Peyer's patch (tissue), 4 donors: Measurements from ENCODE around the gene B4GALNT1. TPM values are rescaled to one million over a fixed set of nuclear protein-coding genes. Genes with fewer than 3 reads are reported as not detected.
"Not testable (repeated sequence)": the region's sequence is repeated elsewhere in the genome, so short reads cannot be mapped to it uniquely, and the experiment has no call there.

Experiments
- DNase-seq, 3 donors: peaks; one replicate each; pipeline ENCODE4 v3.0.0-alpha.2; 2017 to 2019
- H3K27ac ChIP-seq, 4 donors: fragments of 200-600 bp; sonication (generic); one replicate each; pipeline ENCODE4 v1.5.1; 2016 to 2019
- H3K27me3 ChIP-seq, 2 donors: fragments of 200-600 bp; sonication (generic); one replicate each; pipeline ENCODE4 v1.5.1; 2019
- H3K36me3 ChIP-seq, 3 donors: fragments of 200-600 bp; sonication (generic); one replicate each; pipeline ENCODE4 v1.5.1; 2016 to 2019
- H3K4me1 ChIP-seq, 4 donors: fragments of 200-600 bp; sonication (generic); one replicate each; pipeline ENCODE4 v1.5.1; 2016 to 2019
- H3K4me3 ChIP-seq, 4 donors: fragments of 200-600 bp; sonication (generic); 1 replicate in 3 of 4; 2 replicates in 1 of 4; pipeline ENCODE4 v1.5.1; 2016 to 2019; ENCODE audit warnings: mild to moderate bottlenecking in 1 of 4
- H3K9me3 ChIP-seq, 4 donors: fragments of 200-600 bp; sonication (generic); one replicate each; pipeline ENCODE4 v1.5.1; 2016 to 2019; ENCODE audit warnings: mild to moderate bottlenecking in 1 of 4
- POLR2A ChIP-seq, 2 donors: fragments of 450-650 bp; IDR thresholded peaks; one replicate each; pipeline ENCODE4 v1.5.1; 2017; ENCODE audit warnings: antibody characterized with exemption in 2 of 2, mild to moderate bottlenecking in 2 of 2, moderate library complexity in 2 of 2
- total RNA-seq, 4 donors: library from RNA; depleted of rRNA; stranded (reverse); fragments of >200 nt; gene quantifications; one replicate each; pipeline ENCODE4 v1.1.0, GENCODE V29; 2016
- TF ChIP-seq, protein P1 (sequence below), 6 experiments: fragments of 450-650 bp in 4 of 6; fragments of 200-600 bp in 2 of 6; sonication (generic) in 1 of 6; IDR thresholded peaks; one replicate each; pipeline ENCODE4 v1.5.1; 2017 to 2019; ENCODE audit warnings: antibody characterized with exemption in 6 of 6, mild to moderate bottlenecking in 3 of 6, moderate library complexity in 1 of 6

Gene B4GALNT1
- total RNA-seq, 4 donors from 2014 or later, result 0.40 TPM; not detected in 3

DNA sequence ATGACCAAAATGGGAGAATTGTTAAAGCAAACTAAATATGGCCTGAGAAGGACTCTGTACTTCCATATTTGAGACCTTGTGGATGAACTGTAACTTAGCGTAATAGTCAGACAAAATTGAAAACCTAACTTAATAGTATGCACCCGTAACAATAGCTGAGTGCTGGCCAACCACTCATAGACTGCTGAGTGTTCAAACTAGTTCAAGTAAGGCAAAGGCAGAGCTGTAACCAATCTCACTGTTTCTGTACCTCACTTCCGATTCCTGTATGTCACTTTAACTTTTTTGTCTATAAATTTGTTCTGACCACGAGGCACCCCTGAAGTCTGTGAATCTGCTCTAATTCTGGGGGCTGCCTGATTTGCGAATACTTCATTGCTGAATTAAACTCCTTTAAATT lies 33.9 kb upstream of the B4GALNT1 start:
- Histone ChIP-seq H3K27ac (no peak overlapping the region), H3K4me1 (no peaks in the 10 kb centered on the region), H3K4me3 (no peak overlapping the region), H3K27me3 (no peaks in the 10 kb centered on the region), H3K9me3 (no peaks in the 10 kb centered on the region), H3K36me3 (no peaks in the 10 kb centered on the region)
- DNase-seq, result no peak
- TF ChIP-seq, protein P1, sequence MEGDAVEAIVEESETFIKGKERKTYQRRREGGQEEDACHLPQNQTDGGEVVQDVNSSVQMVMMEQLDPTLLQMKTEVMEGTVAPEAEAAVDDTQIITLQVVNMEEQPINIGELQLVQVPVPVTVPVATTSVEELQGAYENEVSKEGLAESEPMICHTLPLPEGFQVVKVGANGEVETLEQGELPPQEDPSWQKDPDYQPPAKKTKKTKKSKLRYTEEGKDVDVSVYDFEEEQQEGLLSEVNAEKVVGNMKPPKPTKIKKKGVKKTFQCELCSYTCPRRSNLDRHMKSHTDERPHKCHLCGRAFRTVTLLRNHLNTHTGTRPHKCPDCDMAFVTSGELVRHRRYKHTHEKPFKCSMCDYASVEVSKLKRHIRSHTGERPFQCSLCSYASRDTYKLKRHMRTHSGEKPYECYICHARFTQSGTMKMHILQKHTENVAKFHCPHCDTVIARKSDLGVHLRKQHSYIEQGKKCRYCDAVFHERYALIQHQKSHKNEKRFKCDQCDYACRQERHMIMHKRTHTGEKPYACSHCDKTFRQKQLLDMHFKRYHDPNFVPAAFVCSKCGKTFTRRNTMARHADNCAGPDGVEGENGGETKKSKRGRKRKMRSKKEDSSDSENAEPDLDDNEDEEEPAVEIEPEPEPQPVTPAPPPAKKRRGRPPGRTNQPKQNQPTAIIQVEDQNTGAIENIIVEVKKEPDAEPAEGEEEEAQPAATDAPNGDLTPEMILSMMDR (IDR thresholded peaks at IDR 0.05), result no peak
- no peak for TF ChIP-seq POLR2A (IDR thresholded peaks at IDR 0.05)

DNA sequence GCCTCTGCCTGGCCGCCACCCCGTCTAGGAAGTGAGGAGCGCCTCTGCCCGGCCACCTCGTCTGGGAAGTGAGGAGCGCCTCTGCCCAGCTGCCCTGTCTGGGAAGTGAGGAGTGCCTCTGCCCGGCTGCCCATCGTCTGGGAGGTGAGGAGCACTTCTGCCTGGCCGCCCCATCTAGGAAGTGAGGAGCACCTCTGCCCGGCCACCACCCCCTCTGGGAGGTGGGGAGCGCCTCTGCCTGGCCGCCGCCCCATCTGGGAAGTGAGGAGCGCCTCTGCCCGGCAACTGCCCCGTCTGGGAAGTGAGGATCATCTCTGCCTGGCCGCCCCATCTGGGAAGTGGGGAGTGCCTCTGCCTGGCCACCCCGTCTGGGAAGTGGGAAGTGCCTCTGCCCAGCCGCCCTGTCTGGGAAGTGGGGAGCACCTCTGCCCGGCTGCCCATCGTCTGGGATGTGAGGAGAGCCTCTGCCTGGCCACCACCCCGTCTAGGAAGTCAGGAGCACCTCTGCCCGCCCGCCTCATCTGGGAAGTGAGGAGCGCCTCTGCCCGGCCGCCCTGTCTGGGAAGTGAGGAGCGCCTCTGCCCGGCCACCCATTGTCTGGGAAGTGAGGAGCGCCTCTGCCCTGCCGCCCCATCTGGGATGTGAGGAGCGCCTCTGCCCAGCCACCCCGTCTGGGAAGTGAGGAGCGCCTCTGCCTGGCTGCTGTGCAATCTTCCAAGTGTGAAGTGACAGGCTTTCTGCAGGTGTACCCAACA lies 32.2 kb upstream of the B4GALNT1 start:
- H3K27me3 ChIP-seq, DNase-seq, H3K36me3 ChIP-seq, H3K9me3 ChIP-seq, H3K4me1 ChIP-seq, H3K4me3 ChIP-seq, H3K27ac ChIP-seq: not testable (repeated sequence)

DNA sequence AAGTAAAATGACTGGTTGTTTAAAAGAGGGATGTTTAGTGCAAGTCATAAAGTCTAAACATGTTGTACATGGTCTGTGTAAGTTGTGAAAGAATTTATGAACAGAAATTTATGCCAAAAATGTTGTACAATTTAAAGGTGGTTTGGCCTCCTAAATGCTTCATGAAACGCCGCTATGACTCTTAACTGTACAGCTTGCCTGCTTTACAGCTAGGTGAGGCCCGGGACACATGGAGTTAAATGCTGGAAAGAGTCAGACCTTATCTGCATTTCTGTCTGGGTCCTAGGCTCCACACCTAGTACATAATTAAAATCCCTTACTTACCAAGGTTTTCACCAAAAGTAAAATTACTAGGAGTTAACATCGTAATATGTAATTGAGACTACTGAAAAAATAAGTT lies 28.4 kb upstream of the B4GALNT1 start:
- H3K4me1 ChIP-seq, result no peaks in the 10 kb centered on the region
- TF ChIP-seq, protein P1 (IDR thresholded peaks at IDR 0.05), result no peak
- no peak for TF ChIP-seq POLR2A (IDR thresholded peaks at IDR 0.05)
- H3K9me3 ChIP-seq, result no peaks in the 10 kb centered on the region
- no peak overlapping the region for H3K27ac ChIP-seq
- no peak for DNase-seq
- no peak overlapping the region for H3K4me3 ChIP-seq
- H3K36me3 ChIP-seq, result no peaks in the 10 kb centered on the region
- H3K27me3 ChIP-seq, result no peaks in the 10 kb centered on the region

DNA sequence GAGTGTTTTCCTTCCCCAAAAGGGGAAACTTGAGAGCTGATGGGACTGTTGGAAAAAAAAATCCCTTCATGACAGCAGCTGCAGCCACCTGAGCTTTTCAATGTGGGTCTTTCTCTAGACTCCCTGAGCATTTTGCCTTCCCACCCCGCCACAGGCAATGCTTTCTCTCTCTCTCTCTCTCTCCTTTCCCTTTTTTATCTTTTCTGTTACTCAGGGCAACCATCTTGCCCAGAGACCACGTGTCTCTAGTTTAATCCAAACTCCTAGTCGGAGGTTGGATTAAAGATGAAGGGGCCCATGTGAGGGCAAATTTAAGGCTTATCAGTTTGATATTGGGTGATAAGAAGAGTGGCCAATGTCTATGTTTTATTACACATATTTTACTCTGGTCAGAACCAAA lies 25.9 kb upstream of the B4GALNT1 start:
- Histone ChIP-seq H3K27ac (no peak overlapping the region), H3K27me3 (no peaks in the 10 kb centered on the region), H3K36me3 (no peaks in the 10 kb centered on the region), H3K9me3 (no peaks in the 10 kb centered on the region), H3K4me3 (no peak overlapping the region), H3K4me1 (no peaks in the 10 kb centered on the region)
- TF ChIP-seq POLR2A (IDR thresholded peaks at IDR 0.05), result no peak
- TF ChIP-seq, protein P1 (IDR thresholded peaks at IDR 0.05), result no peak
- no peak for DNase-seq

DNA sequence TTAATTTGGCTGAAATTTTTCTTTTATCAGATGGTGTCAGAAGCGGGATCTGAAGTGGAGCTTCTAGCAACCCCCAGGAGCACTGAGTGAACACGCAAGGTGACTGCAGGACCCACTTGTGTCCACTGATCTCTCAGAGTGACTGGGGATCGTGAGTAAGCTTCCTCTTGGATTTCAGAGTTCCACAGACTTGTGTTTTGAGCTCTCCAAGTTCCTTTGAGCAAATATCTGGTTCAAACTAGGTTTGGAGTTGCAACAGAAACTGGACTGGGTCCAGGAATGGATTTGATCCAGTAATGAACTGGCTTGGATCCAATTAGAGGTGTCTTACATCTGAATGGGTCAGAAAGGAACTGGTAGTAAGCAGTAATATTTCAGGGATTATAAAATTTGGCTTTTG lies 24.7 kb upstream of the B4GALNT1 start:
- Histone ChIP-seq H3K27me3 (no peaks in the 10 kb centered on the region), H3K36me3 (no peaks in the 10 kb centered on the region), H3K4me3 (no peak overlapping the region), H3K4me1 (no peaks in the 10 kb centered on the region), H3K9me3 (no peaks in the 10 kb centered on the region), H3K27ac (no peak overlapping the region)
- no peak for DNase-seq
- TF ChIP-seq, protein P1 (IDR thresholded peaks at IDR 0.05), result no peak
- TF ChIP-seq POLR2A (IDR thresholded peaks at IDR 0.05), result no peak

DNA sequence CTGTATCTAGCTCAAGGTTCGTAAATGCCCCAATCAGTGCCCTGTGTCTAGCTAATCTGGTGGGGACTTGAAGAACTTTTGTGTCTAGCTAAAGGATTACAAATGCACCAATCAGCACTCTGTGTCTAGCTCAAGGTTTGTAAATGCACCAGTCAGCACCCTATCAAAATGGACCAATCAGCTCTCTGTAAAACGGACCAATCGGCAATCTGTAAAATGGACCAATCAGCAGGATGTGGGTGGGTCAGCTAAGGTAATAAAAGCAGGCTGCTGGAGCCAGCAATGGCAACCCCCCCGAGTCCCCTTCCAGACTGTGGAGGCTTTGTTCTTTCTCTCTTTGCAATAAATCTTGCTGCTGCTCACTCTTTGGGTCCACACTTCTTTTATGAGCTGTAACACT lies 23.4 kb upstream of the B4GALNT1 start:
- not testable (repeated sequence) for DNase-seq, H3K27me3 ChIP-seq, H3K9me3 ChIP-seq, H3K4me3 ChIP-seq, H3K4me1 ChIP-seq, H3K36me3 ChIP-seq, H3K27ac ChIP-seq
